ENCODE measurements around the gene DHFR2.

DNA sequence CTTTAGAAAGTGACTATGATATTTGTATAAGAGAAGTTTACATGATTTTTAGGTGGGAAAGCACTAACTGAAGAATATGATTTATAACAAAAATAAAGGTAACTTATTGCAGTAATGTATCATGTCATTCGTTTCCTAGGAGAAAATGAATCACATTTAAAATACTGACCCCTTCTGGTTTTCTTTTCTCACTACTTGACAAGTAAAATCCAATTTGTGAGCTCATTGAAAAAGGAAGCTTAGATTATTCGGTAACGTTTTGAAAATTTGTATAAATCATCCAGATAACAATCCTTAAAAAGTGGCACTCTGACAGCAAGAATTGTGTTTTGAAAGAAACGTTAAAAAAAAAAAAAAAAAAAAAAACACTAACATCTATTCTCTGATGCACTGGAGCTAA, 39.1 kb upstream of the DHFR2 start:
- TF ChIP-seq CTCF (IDR thresholded peaks at IDR 0.05): no peak
- no peak for TF ChIP-seq POLR2A (IDR thresholded peaks at IDR 0.05)
- TF ChIP-seq POLR2AphosphoS5 (IDR thresholded peaks at IDR 0.05): no peak

Measured in sigmoid colon (tissue), 4 donors.